GM15510 (cell line): Measurements from ENCODE around the gene CFHR4.
"Not testable (repeated sequence)": the region's sequence is repeated elsewhere in the genome, so short reads cannot be mapped to it uniquely, and the experiment has no call there.

Experiments used
- POLR2A ChIP-seq: IDR thresholded peaks from 3 replicates; pipeline ENCODE4 v1.6.1; 2011; ENCODE audit warnings: borderline replicate concordance; ENCODE audit not compliant: insufficient read length; ENCODE audit errors: extremely low read depth

CFHR4 gene

GRCh38 chr1:196943568-196943967 is 55.7 kb downstream of the CFHR4 start, which contains the start of gene CFHR2:
Gene CFHR2, plus strand, starts transcription at chr1:196943738. Its CDS starts 143 bp downstream, at chr1:196943881.
- not testable (repeated sequence) for TF ChIP-seq POLR2A

GRCh38 chr1:196951711-196952394 is 64.0 kb downstream of the CFHR4 start:
- no peak for TF ChIP-seq POLR2A

- no peak for TF ChIP-seq POLR2A
These were observed 66.9 kb downstream of the CFHR4 start for GRCh38 chr1:196954778-196955177.

GRCh38 chr1:196955926-196956325 is 68.1 kb downstream of the CFHR4 start:
- TF ChIP-seq POLR2A, result no peak

GRCh38 chr1:196960854-196961253 is 73.0 kb downstream of the CFHR4 start:
- no peak for TF ChIP-seq POLR2A
